HuH-7 (cell line): ENCODE measurements around the gene SMAP1.

Experiments used
- DNase-seq: peaks from one replicate; pipeline ENCODE4 v3.0.0; 2011; ENCODE audit warnings: low spot score

Gene SMAP1

GRCh38 chr6:70667711-70668498, at the start of gene SMAP1:
Gene SMAP1, plus strand, starts transcription at chr6:70667883. Its CDS starts 141 bp downstream, at chr6:70668024.
- peak; percentile 96 for DNase-seq

- DNase-seq: no peak
Measured at GRCh38 chr6:70620746-70621145, 46.9 kb upstream of the SMAP1 start.

GRCh38 chr6:70622461-70622860, 45.2 kb upstream of the SMAP1 start:
- DNase-seq: no peak

- no peak for DNase-seq
Measured at GRCh38 chr6:70625436-70625835, 42.2 kb upstream of the SMAP1 start.

GRCh38 chr6:70627500-70628254, 40.0 kb upstream of the SMAP1 start:
- no peak for DNase-seq

GRCh38 chr6:70629929-70630328, 37.8 kb upstream of the SMAP1 start:
- DNase-seq: no peak

- no peak for DNase-seq
Measured at GRCh38 chr6:70633870-70634269, 33.8 kb upstream of the SMAP1 start.

GRCh38 chr6:70636596-70636995, 31.1 kb upstream of the SMAP1 start:
- no peak for DNase-seq

- DNase-seq: no peak
Measured at GRCh38 chr6:70638468-70638867, 29.2 kb upstream of the SMAP1 start.

- DNase-seq: no peak
Measured at GRCh38 chr6:70651326-70651905, 16.3 kb upstream of the SMAP1 start.

GRCh38 chr6:70652216-70652615, 15.5 kb upstream of the SMAP1 start:
- peak; percentile 32 for DNase-seq

- no peak for DNase-seq
Measured at GRCh38 chr6:70657706-70658105, 10.0 kb upstream of the SMAP1 start.

- no peak for DNase-seq
Measured at GRCh38 chr6:70663881-70664466, 3.7 kb upstream of the SMAP1 start.

- no peak for DNase-seq
Measured at GRCh38 chr6:70666706-70667105, 977 bp upstream of the SMAP1 start.

- DNase-seq: no peak
Measured at GRCh38 chr6:70667256-70667710, 400 bp upstream of the SMAP1 start.

GRCh38 chr6:70668499-70668812, 773 bp downstream of the SMAP1 start:
- DNase-seq: peak; percentile 58

GRCh38 chr6:70669133-70669532, 1.4 kb downstream of the SMAP1 start:
- DNase-seq: no peak

- no peak for DNase-seq
Measured at GRCh38 chr6:70672549-70672948, 4.9 kb downstream of the SMAP1 start.

- no peak for DNase-seq
Measured at GRCh38 chr6:70673054-70673453, 5.4 kb downstream of the SMAP1 start.

- DNase-seq: no peak
Measured at GRCh38 chr6:70673601-70674000, 5.9 kb downstream of the SMAP1 start.

- no peak for DNase-seq
Measured at GRCh38 chr6:70675822-70676221, 8.1 kb downstream of the SMAP1 start.

GRCh38 chr6:70676821-70677220, 9.1 kb downstream of the SMAP1 start:
- DNase-seq: no peak

- DNase-seq: no peak
Measured at GRCh38 chr6:70680396-70680795, 12.7 kb downstream of the SMAP1 start.
